SU-DHL-6 (cell line): Measurements from ENCODE around the gene ATG16L1.

Experiments
- EZH2phosphoT487 ChIP-seq: fragments of 200-600 bp; sonication (generic), shearing (Covaris generic); conservative IDR thresholded peaks from 2 replicates; pipeline ENCODE4 v1.6.1; 2018; ENCODE audit warnings: mild to moderate bottlenecking, antibody characterized with exemption, low read length, moderate library complexity, mixed read lengths
- TF ChIP-seq, protein P1 (sequence below): fragments of 200-600 bp; sonication (generic); IDR thresholded peaks from one replicate; pipeline ENCODE4 v1.5.1; 2017; ENCODE audit warnings: antibody characterized with exemption, mild to moderate bottlenecking, low read length, moderate library complexity; ENCODE audit not compliant: insufficient read depth, poor library complexity, severe bottlenecking

DNA sequence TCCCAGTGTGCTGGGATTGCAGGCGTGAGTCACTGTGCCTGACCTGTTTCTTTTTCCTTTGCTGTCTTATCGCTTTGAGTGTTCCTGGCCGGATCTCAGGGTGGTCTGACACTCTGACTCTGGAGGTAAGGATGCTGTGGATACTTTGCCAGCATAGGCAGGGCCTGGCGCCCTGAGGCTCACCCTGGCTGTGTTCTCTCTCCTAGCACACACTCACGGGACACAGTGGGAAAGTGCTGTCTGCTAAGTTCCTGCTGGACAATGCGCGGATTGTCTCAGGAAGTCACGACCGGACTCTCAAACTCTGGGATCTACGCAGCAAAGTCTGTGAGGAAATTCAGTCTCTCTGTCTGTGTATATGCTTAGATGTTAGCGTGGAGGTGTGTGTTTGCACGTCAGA is 38.2 kb downstream of the ATG16L1 start:
- no peak for TF ChIP-seq EZH2phosphoT487
- TF ChIP-seq, protein P1, sequence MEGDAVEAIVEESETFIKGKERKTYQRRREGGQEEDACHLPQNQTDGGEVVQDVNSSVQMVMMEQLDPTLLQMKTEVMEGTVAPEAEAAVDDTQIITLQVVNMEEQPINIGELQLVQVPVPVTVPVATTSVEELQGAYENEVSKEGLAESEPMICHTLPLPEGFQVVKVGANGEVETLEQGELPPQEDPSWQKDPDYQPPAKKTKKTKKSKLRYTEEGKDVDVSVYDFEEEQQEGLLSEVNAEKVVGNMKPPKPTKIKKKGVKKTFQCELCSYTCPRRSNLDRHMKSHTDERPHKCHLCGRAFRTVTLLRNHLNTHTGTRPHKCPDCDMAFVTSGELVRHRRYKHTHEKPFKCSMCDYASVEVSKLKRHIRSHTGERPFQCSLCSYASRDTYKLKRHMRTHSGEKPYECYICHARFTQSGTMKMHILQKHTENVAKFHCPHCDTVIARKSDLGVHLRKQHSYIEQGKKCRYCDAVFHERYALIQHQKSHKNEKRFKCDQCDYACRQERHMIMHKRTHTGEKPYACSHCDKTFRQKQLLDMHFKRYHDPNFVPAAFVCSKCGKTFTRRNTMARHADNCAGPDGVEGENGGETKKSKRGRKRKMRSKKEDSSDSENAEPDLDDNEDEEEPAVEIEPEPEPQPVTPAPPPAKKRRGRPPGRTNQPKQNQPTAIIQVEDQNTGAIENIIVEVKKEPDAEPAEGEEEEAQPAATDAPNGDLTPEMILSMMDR: no peak
